GM12878 (cell line): ENCODE measurements around the gene SRSF2. TPM values are rescaled to one million over a fixed set of nuclear protein-coding genes. Genes with fewer than 3 reads are reported as not detected.

Experiments
- ATAC-seq: fragments of 200-7000 bp; cut with Tn5 transposase; 3 replicates; pipeline ENCODE4 v1.9.1; 2020; ENCODE audit warnings: mild to moderate bottlenecking, moderate library complexity
- BruUV-seq: library from RNA; stranded (reverse); fragments of 400-500 nt; replicated peaks from 2 replicates; lab custom pipeline; 2021; lab: Mats Ljungman, UMichigan
- CTCF ChIA-PET: fragments of 300-600 bp; sonication (Branson Sonifier 250); formaldehyde crosslinking; extraction: SDS; loops from one replicate; lab custom pipeline; 2021; ENCODE audit warnings: inconsistent platforms; lab: Yijun Ruan, JAX
- POLR2A ChIA-PET: fragments of 350-600 bp; formaldehyde crosslinking; extraction: SDS; loops from one replicate; lab custom pipeline; 2021; ENCODE audit warnings: inconsistent platforms; lab: Charles Lee
- RAD21 ChIA-PET: fragments of 300-600 bp; sonication (Branson Sonifier 250); formaldehyde crosslinking; loops from one replicate; lab custom pipeline; 2023; ENCODE audit warnings: antibody characterized with exemption; ENCODE audit not compliant: unreplicated experiment; lab: Charles Lee
- SMC1A ChIA-PET: fragments of 300-600 bp; sonication (Branson Sonifier 250); formaldehyde crosslinking; loops from one replicate; lab custom pipeline; 2023; ENCODE audit not compliant: unreplicated experiment, uncharacterized antibody; lab: Charles Lee
- DNase-seq: peaks from one replicate; pipeline ENCODE4 v3.0.0-alpha.2; 2011; ENCODE audit warnings: low read depth, low spot score
- FAIRE-seq: peaks from 3 replicates; lab custom pipeline; 2011; peaks lifted over from hg19 to GRCh38; lab: Jason Lieb, UNC
- H2AFZ ChIP-seq: 2 replicates; pipeline ENCODE4 v1.6.0; 2011; ENCODE audit warnings: low read depth, low read length, control low read depth; ENCODE audit not compliant: control insufficient read depth
- H3K27ac ChIP-seq: 2 replicates; pipeline ENCODE4 v1.5.1; 2011; ENCODE audit warnings: control low read depth; ENCODE audit not compliant: control insufficient read depth, insufficient read depth
- H3K27me3 ChIP-seq, 2 experiments: replicated peaks in 1 of 2; 2 replicates each; pipeline versions ENCODE4 v1.6.0 to v1.6.1; 2011; ENCODE audit warnings: low read length in 1 of 2; ENCODE audit not compliant: control insufficient read depth in 2 of 2, insufficient read depth in 2 of 2
- H3K36me3 ChIP-seq, 2 experiments: 2 replicates each; pipeline ENCODE4 v1.5.1; 2011; ENCODE audit warnings: low read length in 1 of 2; ENCODE audit not compliant: control insufficient read depth in 2 of 2, insufficient read depth in 2 of 2
- H3K4me1 ChIP-seq: 2 replicates; pipeline ENCODE4 v1.6.1; 2011; ENCODE audit warnings: mild to moderate bottlenecking, low read length, moderate library complexity, mixed read lengths; ENCODE audit not compliant: control insufficient read depth, insufficient read depth
- H3K4me2 ChIP-seq: 2 replicates; pipeline ENCODE4 v1.6.0; 2011; ENCODE audit warnings: control low read depth; ENCODE audit not compliant: control insufficient read depth, insufficient read depth
- H3K4me3 ChIP-seq: fragments of 200-600 bp; sonication (generic); 2 replicates; pipeline ENCODE4 v1.5.1; 2016
- H3K79me2 ChIP-seq: 2 replicates; pipeline ENCODE4 v1.6.0; 2011; ENCODE audit warnings: low read length; ENCODE audit not compliant: control insufficient read depth, insufficient read depth
- H3K9ac ChIP-seq: 2 replicates; pipeline ENCODE4 v1.8.0; 2011; ENCODE audit warnings: low read length, control low read depth, mixed read lengths; ENCODE audit not compliant: control insufficient read depth, insufficient read depth
- H3K9me3 ChIP-seq: replicated peaks from 3 replicates; pipeline ENCODE4 v1.5.1; 2011; ENCODE audit warnings: mild to moderate bottlenecking, low read length; ENCODE audit not compliant: control insufficient read depth, insufficient read depth
- H4K20me1 ChIP-seq: 2 replicates; pipeline ENCODE4 v1.6.0; 2011; ENCODE audit not compliant: control insufficient read depth, insufficient read depth
- CBX3 ChIP-seq: fragments of 200-600 bp; sonication (generic); IDR thresholded peaks from 2 replicates; pipeline ENCODE4 v1.6.1; 2016; ENCODE audit warnings: low read depth, borderline replicate concordance
- CHD2 ChIP-seq: IDR thresholded peaks from 2 replicates; pipeline ENCODE4 v1.6.1; 2011; ENCODE audit warnings: low read depth, low read length, improper control_type of control experiment, borderline replicate concordance
- FOXM1 ChIP-seq: IDR thresholded peaks from 2 replicates; pipeline ENCODE4 v1.6.1; 2012; ENCODE audit warnings: low read depth, mild to moderate bottlenecking, inconsistent platforms, low read length, moderate library complexity
- HDAC6 ChIP-seq: fragments of 200-600 bp; sonication (generic); IDR thresholded peaks from one replicate; pipeline ENCODE4 v1.8.0; 2017; ENCODE audit warnings: antibody characterized with exemption; ENCODE audit not compliant: unreplicated experiment
- JUNB ChIP-seq: IDR thresholded peaks from 2 replicates; pipeline ENCODE4 v1.6.1; 2016; ENCODE audit warnings: antibody characterized with exemption, mild to moderate bottlenecking
- MEF2A ChIP-seq: IDR thresholded peaks from 2 replicates; pipeline ENCODE4 v1.6.1; 2011; ENCODE audit warnings: low read depth, mild to moderate bottlenecking, low read length, moderate library complexity; ENCODE audit not compliant: insufficient read depth
- MTA2 ChIP-seq: fragments of 450-650 bp; IDR thresholded peaks from 2 replicates; pipeline ENCODE4 v1.6.1; 2016; ENCODE audit warnings: low read depth, mild to moderate bottlenecking, moderate library complexity
- NRF1 ChIP-seq: conservative IDR thresholded peaks from 2 replicates; pipeline ENCODE4 v1.6.1; 2011; ENCODE audit warnings: mild to moderate bottlenecking, low read depth, low read length, improper control_type of control experiment
- TCF3 ChIP-seq: IDR thresholded peaks from 2 replicates; pipeline ENCODE4 v1.6.1; 2012; ENCODE audit warnings: low read depth, mild to moderate bottlenecking, low read length, borderline replicate concordance; ENCODE audit not compliant: insufficient read depth
- YBX1 ChIP-seq: fragments of 450-650 bp; IDR thresholded peaks from 2 replicates; pipeline ENCODE4 v1.6.1; 2016; ENCODE audit warnings: antibody characterized with exemption
- WGBS: methylation state at CpG from one replicate; pipeline ENCODE4 v1.1.6; 2016; ENCODE audit warnings: low lambda C conversion rate; ENCODE audit not compliant: insufficient replicate concordance, insufficient coverage; ENCODE audit errors: missing lambda C conversion rate; 5-methylcytosine and 5-hydroxymethylcytosine counted together
- in situ Hi-C: fragments of 300-500 bp; cut with MboI; formaldehyde crosslinking; loops from 9 replicates; pipeline ENCODE4 v1.14.3; 2018; ENCODE audit warnings: mixed read lengths
- intact Hi-C: fragments of 100-400 bp; cut with micrococcal nuclease; formaldehyde crosslinking; loops from one replicate; pipeline ENCODE4 v1.14.2; 2022; ENCODE audit not compliant: unreplicated experiment
- polyA plus RNA-seq, 11 experiments: library from polyadenylated mRNA; depleted of rRNA in 4 of 11; unstranded in 6 of 11; stranded (reverse) in 5 of 11; fragments of >200 nt; fragmentation: Nextera tagmentation in 4 of 11; fragmentation: Illumina TruSeq in 1 of 11; extraction: Ambion mirVana in 4 of 11; extraction: Trizol in 1 of 11; gene quantifications; 1 replicate in 1 of 11; 2 replicates in 10 of 11; pipeline versions ENCODE4 v1.2.1 to v1.2.3, GENCODE V29; 2011 to 2016; ENCODE audit warnings: inconsistent platforms in 2 of 11, missing spikeins in 2 of 11, low read depth in 1 of 11
- total RNA-seq, 4 experiments: library from RNA; depleted of rRNA in 3 of 4; stranded (reverse); fragments of >200 nt in 3 of 4; fragmentation: Illumina TruSeq in 1 of 4; extraction: Trizol in 1 of 4; gene quantifications; 2 replicates each; pipeline versions ENCODE4 v1.2.1 to v1.2.3, GENCODE V29; 2013 to 2021
- TF ChIP-seq, protein P1 (sequence below): IDR thresholded peaks from 2 replicates; pipeline ENCODE4 v1.6.1; 2011; ENCODE audit warnings: low read depth, low read length, improper control_type of control experiment, borderline replicate concordance
- TF ChIP-seq, protein P2 (sequence below): fragments of 450-650 bp; IDR thresholded peaks from 2 replicates; pipeline ENCODE4 v1.6.1; 2014; ENCODE audit warnings: mild to moderate bottlenecking
- TF ChIP-seq, protein P3 (sequence below): fragments of 450-650 bp; formaldehyde crosslinking; IDR thresholded peaks from 2 replicates; pipeline ENCODE4 v1.4.0; 2020; ENCODE audit warnings: mild to moderate bottlenecking, moderate library complexity
- TF ChIP-seq, protein P4 (sequence below): IDR thresholded peaks from 2 replicates; pipeline ENCODE4 v1.6.1; 2011; ENCODE audit warnings: borderline replicate concordance, low read depth, mild to moderate bottlenecking, moderate library complexity, mixed read lengths, low read length; ENCODE audit not compliant: insufficient read depth; ENCODE audit errors: extremely low read length

The SRSF2 gene
- total and polyA plus RNA-seq, 10 of the 15 experiments (the other 5 are each of a cell fraction or from before 2014, with no cell fraction given) = 225 to 795 (median 410) TPM

DNA sequence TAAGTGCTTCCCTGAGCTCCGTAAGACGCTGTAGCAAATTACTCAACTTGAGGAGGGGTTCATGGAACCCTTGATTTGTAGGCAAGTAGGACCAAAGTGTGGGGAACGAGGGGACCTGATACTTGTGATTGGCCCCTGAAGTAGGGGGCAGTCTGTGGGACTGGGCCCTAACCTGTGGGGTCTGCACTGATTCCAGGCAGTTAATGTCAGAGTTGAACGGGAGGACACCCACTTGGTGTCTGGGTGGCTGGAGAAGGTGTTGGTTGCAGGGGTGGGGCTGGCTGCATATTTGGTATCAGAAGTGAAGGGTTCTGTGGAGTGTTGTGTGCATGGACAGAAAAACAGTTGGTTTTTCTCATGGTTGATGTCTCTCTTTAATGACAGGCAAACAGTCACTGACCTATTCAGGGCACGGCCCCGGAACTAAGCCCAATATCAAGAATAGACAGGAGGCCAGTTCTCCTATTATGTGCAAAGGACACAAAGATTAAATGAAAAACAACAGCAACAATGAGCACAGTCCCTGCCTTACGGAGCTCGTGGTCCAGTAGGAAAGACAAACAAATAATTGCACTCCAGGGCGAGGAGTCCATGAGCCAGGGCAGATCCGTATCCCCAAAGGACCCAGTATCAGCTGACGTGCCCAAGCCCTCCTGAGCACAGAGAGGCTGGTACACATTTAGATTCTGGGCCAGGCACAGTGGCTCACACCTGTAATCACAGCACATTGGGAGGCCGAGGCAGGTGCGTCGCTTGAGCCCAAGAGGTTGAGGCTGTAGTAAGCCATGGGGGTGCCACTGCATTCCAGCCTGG lies 45.5 kb downstream of the SRSF2 start (continued):
- TF ChIP-seq, protein P1, sequence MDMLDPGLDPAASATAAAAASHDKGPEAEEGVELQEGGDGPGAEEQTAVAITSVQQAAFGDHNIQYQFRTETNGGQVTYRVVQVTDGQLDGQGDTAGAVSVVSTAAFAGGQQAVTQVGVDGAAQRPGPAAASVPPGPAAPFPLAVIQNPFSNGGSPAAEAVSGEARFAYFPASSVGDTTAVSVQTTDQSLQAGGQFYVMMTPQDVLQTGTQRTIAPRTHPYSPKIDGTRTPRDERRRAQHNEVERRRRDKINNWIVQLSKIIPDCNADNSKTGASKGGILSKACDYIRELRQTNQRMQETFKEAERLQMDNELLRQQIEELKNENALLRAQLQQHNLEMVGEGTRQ = no peak
- TF ChIP-seq NRF1 (no peak), HDAC6 (no peak), YBX1 (no peak), CBX3 (no peak)
- TF ChIP-seq, protein P2, sequence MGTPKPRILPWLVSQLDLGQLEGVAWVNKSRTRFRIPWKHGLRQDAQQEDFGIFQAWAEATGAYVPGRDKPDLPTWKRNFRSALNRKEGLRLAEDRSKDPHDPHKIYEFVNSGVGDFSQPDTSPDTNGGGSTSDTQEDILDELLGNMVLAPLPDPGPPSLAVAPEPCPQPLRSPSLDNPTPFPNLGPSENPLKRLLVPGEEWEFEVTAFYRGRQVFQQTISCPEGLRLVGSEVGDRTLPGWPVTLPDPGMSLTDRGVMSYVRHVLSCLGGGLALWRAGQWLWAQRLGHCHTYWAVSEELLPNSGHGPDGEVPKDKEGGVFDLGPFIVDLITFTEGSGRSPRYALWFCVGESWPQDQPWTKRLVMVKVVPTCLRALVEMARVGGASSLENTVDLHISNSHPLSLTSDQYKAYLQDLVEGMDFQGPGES = no peak

DNA sequence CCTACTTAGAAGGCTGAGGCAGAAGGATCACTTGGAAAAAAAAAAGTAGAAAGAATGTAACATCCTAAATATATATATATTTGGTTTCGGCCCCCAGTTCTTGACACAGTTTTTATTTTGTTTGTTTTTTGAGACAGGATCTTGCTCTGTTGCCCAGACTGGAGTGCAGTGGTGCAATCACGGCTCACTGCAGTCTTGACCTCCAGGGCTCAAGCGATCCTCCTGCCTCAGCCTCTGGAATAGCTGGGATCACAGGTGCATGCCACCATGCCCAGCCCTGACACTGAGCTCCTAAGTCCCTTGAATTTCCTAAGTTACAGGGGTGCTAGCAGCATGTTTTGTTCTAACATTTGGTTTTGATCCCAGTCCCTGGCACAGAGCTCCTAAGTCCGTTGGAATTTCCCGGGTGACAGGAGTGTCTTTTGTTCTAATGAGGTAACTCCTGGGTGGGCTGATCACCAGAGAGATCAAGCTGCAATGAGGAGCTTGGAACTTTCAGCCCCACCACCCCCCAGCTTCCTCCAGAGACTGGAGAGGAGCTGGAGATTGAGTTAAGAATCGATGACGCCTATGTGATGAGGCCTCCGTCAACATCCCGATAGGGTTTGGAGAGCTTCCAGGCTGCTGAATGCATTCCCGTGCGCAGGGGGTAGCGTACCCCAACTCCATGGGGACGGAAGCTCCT lies 46.4 kb downstream of the SRSF2 start:
- SMC1A ChIA-PET = no interaction called here
- TF ChIP-seq FOXM1 (no peak), TCF3 (no peak), MEF2A (no peak), JUNB (no peak), CHD2 (no peak), MTA2 (no peak)
- TF ChIP-seq, protein P3, sequence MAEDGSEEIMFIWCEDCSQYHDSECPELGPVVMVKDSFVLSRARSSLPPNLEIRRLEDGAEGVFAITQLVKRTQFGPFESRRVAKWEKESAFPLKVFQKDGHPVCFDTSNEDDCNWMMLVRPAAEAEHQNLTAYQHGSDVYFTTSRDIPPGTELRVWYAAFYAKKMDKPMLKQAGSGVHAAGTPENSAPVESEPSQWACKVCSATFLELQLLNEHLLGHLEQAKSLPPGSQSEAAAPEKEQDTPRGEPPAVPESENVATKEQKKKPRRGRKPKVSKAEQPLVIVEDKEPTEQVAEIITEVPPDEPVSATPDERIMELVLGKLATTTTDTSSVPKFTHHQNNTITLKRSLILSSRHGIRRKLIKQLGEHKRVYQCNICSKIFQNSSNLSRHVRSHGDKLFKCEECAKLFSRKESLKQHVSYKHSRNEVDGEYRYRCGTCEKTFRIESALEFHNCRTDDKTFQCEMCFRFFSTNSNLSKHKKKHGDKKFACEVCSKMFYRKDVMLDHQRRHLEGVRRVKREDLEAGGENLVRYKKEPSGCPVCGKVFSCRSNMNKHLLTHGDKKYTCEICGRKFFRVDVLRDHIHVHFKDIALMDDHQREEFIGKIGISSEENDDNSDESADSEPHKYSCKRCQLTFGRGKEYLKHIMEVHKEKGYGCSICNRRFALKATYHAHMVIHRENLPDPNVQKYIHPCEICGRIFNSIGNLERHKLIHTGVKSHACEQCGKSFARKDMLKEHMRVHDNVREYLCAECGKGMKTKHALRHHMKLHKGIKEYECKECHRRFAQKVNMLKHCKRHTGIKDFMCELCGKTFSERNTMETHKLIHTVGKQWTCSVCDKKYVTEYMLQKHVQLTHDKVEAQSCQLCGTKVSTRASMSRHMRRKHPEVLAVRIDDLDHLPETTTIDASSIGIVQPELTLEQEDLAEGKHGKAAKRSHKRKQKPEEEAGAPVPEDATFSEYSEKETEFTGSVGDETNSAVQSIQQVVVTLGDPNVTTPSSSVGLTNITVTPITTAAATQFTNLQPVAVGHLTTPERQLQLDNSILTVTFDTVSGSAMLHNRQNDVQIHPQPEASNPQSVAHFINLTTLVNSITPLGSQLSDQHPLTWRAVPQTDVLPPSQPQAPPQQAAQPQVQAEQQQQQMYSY (CRISPR knock-in tag) = no peak
- TF ChIP-seq, protein P4, sequence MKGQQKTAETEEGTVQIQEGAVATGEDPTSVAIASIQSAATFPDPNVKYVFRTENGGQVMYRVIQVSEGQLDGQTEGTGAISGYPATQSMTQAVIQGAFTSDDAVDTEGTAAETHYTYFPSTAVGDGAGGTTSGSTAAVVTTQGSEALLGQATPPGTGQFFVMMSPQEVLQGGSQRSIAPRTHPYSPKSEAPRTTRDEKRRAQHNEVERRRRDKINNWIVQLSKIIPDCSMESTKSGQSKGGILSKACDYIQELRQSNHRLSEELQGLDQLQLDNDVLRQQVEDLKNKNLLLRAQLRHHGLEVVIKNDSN = no peak

More for the DNA sequence above, 46.4 kb downstream of the SRSF2 start:
- CTCF ChIA-PET = interaction anchor here (1.0 to 2.8 kb wide), 2 partner anchors 9 to 132 kb away, joined by 3 to 21 read pairs; no protein-coding TSS in a partner anchor
- Histone ChIP-seq H3K27me3 (peaks cover 0 to 1% of the 10 kb centered on the region in 2 experiments; a peak in 2 of 4 replicates), H3K9ac (no peak overlapping the region), H3K79me2 (no peaks in the 10 kb centered on the region), H3K4me2 (no peak overlapping the region), H3K9me3 (no peaks in the 10 kb centered on the region), H4K20me1 (no peaks in the 10 kb centered on the region), H3K4me1 (peaks cover 4% of the 10 kb centered on the region), H2AFZ (no peak overlapping the region), H3K27ac (no peak overlapping the region), H3K4me3 (no peak overlapping the region), H3K36me3 (no peaks in the 10 kb centered on the region)
- no TSS peak for BruUV-seq
- no peak for DNase-seq
- RAD21 ChIA-PET = interaction anchor here (0.9 kb wide), 1 partner anchor 67 kb away, joined by 3 read pairs; no protein-coding TSS in a partner anchor
- in situ Hi-C loops = no loop called here
- POLR2A ChIA-PET = no interaction called here
- intact Hi-C loops = loop anchor here (10.0 kb wide), 1 partner anchor 126 kb away; a partner anchor contains a TSS
- 49% methylated on average over 13 of the region's 13 CpGs for WGBS
- no peak for FAIRE-seq
- no peak for ATAC-seq
